Neural progenitor cell (in vitro differentiated cells): Measurements from ENCODE around the gene TMEM94.

Source experiments
- EZH2phosphoT487 ChIP-seq: fragments of 200-600 bp; sonication (generic); IDR thresholded peaks from 2 replicates; pipeline ENCODE4 v1.6.1; 2017; ENCODE audit warnings: antibody characterized with exemption
- TF ChIP-seq, protein P1 (sequence below): fragments of 200-600 bp; sonication (generic); IDR thresholded peaks from 2 replicates; pipeline ENCODE4 v1.5.1; 2017; ENCODE audit warnings: antibody characterized with exemption, mild to moderate bottlenecking

DNA sequence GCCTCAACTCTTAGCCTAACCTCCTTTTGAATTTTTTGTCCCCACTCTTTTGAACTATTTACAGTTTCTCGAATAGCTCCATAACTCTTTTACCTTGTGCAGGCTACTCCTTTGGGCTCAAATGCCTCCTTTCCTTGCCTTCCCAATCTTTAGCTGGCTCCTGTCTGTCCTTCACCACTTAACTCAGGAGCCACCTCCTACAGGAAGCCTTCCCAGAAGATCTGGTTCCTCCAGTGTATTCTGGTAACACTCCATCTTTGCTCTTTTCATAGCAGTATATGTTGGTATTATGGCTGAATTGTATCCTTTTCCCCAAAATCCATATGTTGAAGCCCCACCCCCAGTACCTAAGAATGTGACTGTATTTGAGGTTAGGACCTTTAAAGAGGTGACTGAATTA is 41.9 kb upstream of the TMEM94 start:
- TF ChIP-seq, protein P1, sequence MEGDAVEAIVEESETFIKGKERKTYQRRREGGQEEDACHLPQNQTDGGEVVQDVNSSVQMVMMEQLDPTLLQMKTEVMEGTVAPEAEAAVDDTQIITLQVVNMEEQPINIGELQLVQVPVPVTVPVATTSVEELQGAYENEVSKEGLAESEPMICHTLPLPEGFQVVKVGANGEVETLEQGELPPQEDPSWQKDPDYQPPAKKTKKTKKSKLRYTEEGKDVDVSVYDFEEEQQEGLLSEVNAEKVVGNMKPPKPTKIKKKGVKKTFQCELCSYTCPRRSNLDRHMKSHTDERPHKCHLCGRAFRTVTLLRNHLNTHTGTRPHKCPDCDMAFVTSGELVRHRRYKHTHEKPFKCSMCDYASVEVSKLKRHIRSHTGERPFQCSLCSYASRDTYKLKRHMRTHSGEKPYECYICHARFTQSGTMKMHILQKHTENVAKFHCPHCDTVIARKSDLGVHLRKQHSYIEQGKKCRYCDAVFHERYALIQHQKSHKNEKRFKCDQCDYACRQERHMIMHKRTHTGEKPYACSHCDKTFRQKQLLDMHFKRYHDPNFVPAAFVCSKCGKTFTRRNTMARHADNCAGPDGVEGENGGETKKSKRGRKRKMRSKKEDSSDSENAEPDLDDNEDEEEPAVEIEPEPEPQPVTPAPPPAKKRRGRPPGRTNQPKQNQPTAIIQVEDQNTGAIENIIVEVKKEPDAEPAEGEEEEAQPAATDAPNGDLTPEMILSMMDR = no peak
- no peak for TF ChIP-seq EZH2phosphoT487
